Upper lobe of left lung (tissue), 6 donors: ENCODE data around the gene FBXW5. TPM values are rescaled to one million over a fixed set of nuclear protein-coding genes. Genes with fewer than 3 reads are reported as not detected.
A peak's percentile ranks its signal among the peaks of the same experiment; 100 is the strongest.

Experiments used
- ATAC-seq, 2 donors: fragments of 200-7000 bp; cut with Tn5 transposase; one replicate each; pipeline ENCODE4 v1.9.1; 2022; ENCODE audit warnings: mild to moderate bottlenecking in 2 of 2, moderate library complexity in 2 of 2; ENCODE audit not compliant: low FRiP score in 2 of 2
- DNase-seq, 2 donors: peaks; one replicate each; pipeline ENCODE4 v3.0.0-alpha.2; 2019 to 2020
- H3K27ac ChIP-seq, 4 donors: fragments of 200-600 bp; sonication (generic); one replicate each; pipeline ENCODE4 v1.5.1; 2016 to 2019
- H3K27me3 ChIP-seq, 4 donors: fragments of 200-600 bp; sonication (generic); one replicate each; pipeline ENCODE4 v1.5.1; 2017 to 2019
- H3K36me3 ChIP-seq, 4 donors: fragments of 200-600 bp; sonication (generic); one replicate each; pipeline ENCODE4 v1.5.1; 2016 to 2019
- H3K4me1 ChIP-seq, 4 donors: fragments of 200-600 bp; sonication (generic); one replicate each; pipeline ENCODE4 v1.5.1; 2018 to 2019
- H3K4me3 ChIP-seq, 4 donors: fragments of 200-600 bp; sonication (generic); one replicate each; pipeline ENCODE4 v1.5.1; 2017 to 2019; ENCODE audit warnings: mild to moderate bottlenecking in 2 of 4, moderate library complexity in 1 of 4
- H3K9me3 ChIP-seq, 4 donors: fragments of 200-600 bp; sonication (generic); one replicate each; pipeline ENCODE4 v1.5.1; 2018 to 2019
- EP300 ChIP-seq, 4 donors: sonication (generic); formaldehyde crosslinking; IDR thresholded peaks; one replicate each; pipeline ENCODE4 v1.5.1; 2017; ENCODE audit warnings: antibody characterized with exemption in 4 of 4, control low read depth in 2 of 4
- POLR2A ChIP-seq, 4 donors: fragments of 450-650 bp; IDR thresholded peaks; one replicate each; pipeline ENCODE4 v1.5.1; 2016 to 2017; ENCODE audit warnings: antibody characterized with exemption in 4 of 4, mild to moderate bottlenecking in 2 of 4
- POLR2AphosphoS5 ChIP-seq, 2 donors: sonication (generic); formaldehyde crosslinking; IDR thresholded peaks; one replicate each; pipeline ENCODE4 v1.5.1; 2017; ENCODE audit warnings: antibody characterized with exemption in 2 of 2
- WGBS, 2 donors: methylation state at CpG; one replicate each; pipeline ENCODE4 v1.1.5; 2017 to 2018; 5-methylcytosine and 5-hydroxymethylcytosine counted together
- total RNA-seq, 6 donors: library from RNA; depleted of rRNA in 4 of 6; stranded (reverse); fragments of >200 nt in 4 of 6; gene quantifications; one replicate each; pipeline versions ENCODE4 v1.1.0 to v1.2.1, GENCODE V29; 2016 to 2021
- TF ChIP-seq, protein P1 (sequence below), 6 experiments: fragments of 450-650 bp in 4 of 6; fragments of 200-600 bp in 2 of 6; sonication (generic) in 2 of 6; IDR thresholded peaks; one replicate each; pipeline ENCODE4 v1.5.1; 2016 to 2019; ENCODE audit warnings: antibody characterized with exemption in 6 of 6
- donor health status: DM: no; HTN: no; CAD: no; lungs with moderate emphysema.
- donor health status: DM: no; HTN: yes; CAD: no; lungs with severe emphysema.

The FBXW5 gene
- total RNA-seq, 6 donors from 2014 or later: 93.3 to 191 (median 153) TPM

DNA sequence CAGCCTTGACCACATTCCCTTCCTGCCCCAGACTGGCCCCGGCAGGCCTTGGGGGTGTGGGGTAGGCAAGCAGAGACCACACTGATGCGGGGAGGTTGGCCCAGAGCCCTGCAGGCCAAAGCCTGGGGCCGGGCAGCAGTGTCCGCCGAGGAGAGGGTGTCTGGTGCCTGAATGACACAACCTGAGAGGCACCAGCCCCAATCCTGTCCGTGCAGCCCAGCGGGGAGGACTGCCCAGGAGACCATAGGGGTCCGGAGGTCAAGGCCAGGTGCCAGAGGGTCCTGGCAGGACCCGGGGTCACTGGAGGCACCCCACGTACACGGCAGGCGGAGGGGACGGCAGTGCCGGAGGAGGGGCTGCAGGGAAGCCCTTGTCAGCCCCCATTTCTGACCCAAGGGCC lies 27.2 kb upstream of the FBXW5 start:
- no peak overlapping the region for H3K27ac ChIP-seq
- no peaks in the 10 kb centered on the region for H3K36me3 ChIP-seq
- no peak overlapping the region for H3K4me3 ChIP-seq
- TF ChIP-seq, protein P1, sequence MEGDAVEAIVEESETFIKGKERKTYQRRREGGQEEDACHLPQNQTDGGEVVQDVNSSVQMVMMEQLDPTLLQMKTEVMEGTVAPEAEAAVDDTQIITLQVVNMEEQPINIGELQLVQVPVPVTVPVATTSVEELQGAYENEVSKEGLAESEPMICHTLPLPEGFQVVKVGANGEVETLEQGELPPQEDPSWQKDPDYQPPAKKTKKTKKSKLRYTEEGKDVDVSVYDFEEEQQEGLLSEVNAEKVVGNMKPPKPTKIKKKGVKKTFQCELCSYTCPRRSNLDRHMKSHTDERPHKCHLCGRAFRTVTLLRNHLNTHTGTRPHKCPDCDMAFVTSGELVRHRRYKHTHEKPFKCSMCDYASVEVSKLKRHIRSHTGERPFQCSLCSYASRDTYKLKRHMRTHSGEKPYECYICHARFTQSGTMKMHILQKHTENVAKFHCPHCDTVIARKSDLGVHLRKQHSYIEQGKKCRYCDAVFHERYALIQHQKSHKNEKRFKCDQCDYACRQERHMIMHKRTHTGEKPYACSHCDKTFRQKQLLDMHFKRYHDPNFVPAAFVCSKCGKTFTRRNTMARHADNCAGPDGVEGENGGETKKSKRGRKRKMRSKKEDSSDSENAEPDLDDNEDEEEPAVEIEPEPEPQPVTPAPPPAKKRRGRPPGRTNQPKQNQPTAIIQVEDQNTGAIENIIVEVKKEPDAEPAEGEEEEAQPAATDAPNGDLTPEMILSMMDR (IDR thresholded peaks at IDR 0.05): no peak
- TF ChIP-seq POLR2A (IDR thresholded peaks at IDR 0.05) (no peak), POLR2AphosphoS5 (IDR thresholded peaks at IDR 0.05) (no peak), EP300 (IDR thresholded peaks at IDR 0.05) (no peak)
- H3K4me1 ChIP-seq: peaks cover 21 to 31% (median 24%) of the 10 kb centered on the region in 4 donors
- 82% methylated on average over 11 of the region's 14 CpGs; no CpG with 5 or more reads in 1 of the 2 donors for WGBS, 2 donors
- no peaks in the 10 kb centered on the region for H3K9me3 ChIP-seq
- peak in 1 of 2 donors; percentile 73 for DNase-seq
- ATAC-seq: no peak
- H3K27me3 ChIP-seq: no peaks in the 10 kb centered on the region

DNA sequence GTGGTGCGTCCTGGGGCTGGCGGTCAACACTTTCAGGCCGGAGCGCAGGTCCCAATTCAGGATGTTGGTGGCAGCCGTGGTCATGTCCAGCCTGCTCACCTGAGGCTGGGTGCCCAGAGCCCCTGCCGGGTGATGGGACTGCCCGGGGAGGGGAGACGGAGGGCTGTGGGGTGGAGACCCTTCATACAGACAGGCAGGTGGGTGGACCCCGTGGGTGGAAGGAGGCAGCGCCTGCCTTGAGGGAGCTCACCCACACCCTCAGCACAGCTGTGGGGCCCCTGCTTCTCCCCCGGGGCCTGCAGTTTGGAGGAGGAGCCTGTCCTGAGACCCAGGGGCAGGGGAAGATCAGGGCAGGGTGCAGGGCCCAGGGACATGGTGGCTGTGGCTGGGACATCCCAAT lies 25.8 kb upstream of the FBXW5 start:
- ATAC-seq: no peak

DNA sequence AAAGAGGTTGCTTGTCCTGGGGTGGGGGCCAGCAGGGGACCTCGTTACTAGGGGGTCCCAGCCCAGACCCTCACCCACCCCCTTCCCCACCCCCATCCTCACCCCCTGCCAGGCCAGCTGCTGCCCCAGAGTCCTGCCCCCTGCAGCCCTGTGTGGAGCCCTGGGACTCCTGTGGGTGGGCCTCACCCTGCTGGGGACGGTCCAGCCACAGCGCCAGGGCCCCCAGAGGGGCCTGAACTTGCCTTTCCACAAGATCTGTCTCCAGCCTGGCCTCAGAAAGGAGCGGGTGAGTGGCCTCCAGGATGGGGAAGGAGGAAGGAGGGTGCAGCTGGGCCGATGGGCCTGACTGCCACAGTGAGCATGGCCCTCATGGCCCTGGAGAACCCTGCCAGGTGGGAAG lies 25.2 kb upstream of the FBXW5 start:
- TF ChIP-seq POLR2AphosphoS5 (IDR thresholded peaks at IDR 0.05) (no peak), EP300 (IDR thresholded peaks at IDR 0.05) (no peak), POLR2A (IDR thresholded peaks at IDR 0.05) (no peak)
- TF ChIP-seq, protein P1 (IDR thresholded peaks at IDR 0.05): no peak
- WGBS, 2 donors: 67 to 86% methylated on average over 2 to 5 of the region's 5 CpGs

More for the DNA sequence above, 25.8 kb upstream of the FBXW5 start:
- 86 to 88% methylated on average over 1 to 10 of the region's 11 CpGs for WGBS, 2 donors
- Histone ChIP-seq H3K27me3 (no peaks in the 10 kb centered on the region), H3K4me1 (peaks cover 13 to 28% (median 14%) of the 10 kb centered on the region in 4 donors), H3K36me3 (no peaks in the 10 kb centered on the region), H3K27ac (no peak overlapping the region), H3K9me3 (no peaks in the 10 kb centered on the region), H3K4me3 (no peak overlapping the region)
- TF ChIP-seq EP300 (IDR thresholded peaks at IDR 0.05) (no peak), POLR2A (IDR thresholded peaks at IDR 0.05) (no peak), POLR2AphosphoS5 (IDR thresholded peaks at IDR 0.05) (no peak)
- TF ChIP-seq, protein P1 (IDR thresholded peaks at IDR 0.05): no peak
- DNase-seq: peak in 1 of 2 donors; percentile 58

DNA sequence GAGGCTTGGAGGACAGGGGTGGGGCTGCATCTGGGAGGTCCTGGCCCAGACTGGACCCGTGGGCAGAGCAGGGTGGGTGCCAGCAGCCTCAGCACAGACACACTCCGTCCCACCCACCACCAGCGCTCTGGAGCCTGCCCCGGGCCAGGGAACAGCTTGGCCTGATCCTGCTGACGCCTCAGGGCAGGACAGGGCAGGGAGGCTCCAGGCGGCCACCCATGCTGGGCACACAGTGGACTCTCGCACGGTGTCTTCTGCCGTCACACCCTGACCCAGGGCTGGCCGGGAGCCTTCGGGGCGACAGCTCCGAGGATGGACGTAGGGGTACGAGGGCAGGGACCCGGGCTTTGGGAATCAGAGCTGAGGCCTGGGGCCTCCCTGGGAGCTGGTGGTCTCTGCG lies 24.6 kb upstream of the FBXW5 start:
- Histone ChIP-seq H3K36me3 (no peaks in the 10 kb centered on the region), H3K27ac (no peak overlapping the region), H3K4me3 (no peak overlapping the region), H3K9me3 (no peaks in the 10 kb centered on the region), H3K27me3 (no peaks in the 10 kb centered on the region), H3K4me1 (peaks cover 7 to 24% (median 10%) of the 10 kb centered on the region in 4 donors)
- DNase-seq: peak in 1 of 2 donors; percentile 79
- no peak for ATAC-seq
- TF ChIP-seq POLR2AphosphoS5 (IDR thresholded peaks at IDR 0.05): no peak
- no peak for TF ChIP-seq EP300 (IDR thresholded peaks at IDR 0.05)
- TF ChIP-seq POLR2A (IDR thresholded peaks at IDR 0.05): no peak
- TF ChIP-seq, protein P1 (IDR thresholded peaks at IDR 0.05): no peak
- 93 to 98% methylated on average over 3 to 10 of the region's 17 CpGs for WGBS, 2 donors

More for the DNA sequence above, 25.2 kb upstream of the FBXW5 start:
- Histone ChIP-seq H3K4me3 (no peak overlapping the region), H3K36me3 (no peaks in the 10 kb centered on the region), H3K9me3 (no peaks in the 10 kb centered on the region), H3K27me3 (no peaks in the 10 kb centered on the region), H3K27ac (no peak overlapping the region), H3K4me1 (peaks cover 7 to 23% (median 8%) of the 10 kb centered on the region in 4 donors)
- no peak for ATAC-seq
- peak in 1 of 2 donors; percentile 47 for DNase-seq
